Transverse colon (tissue), 4 donors: ENCODE data around the gene ZNF516.

Experiments used
- POLR2A ChIP-seq: fragments of 450-650 bp; IDR thresholded peaks from one replicate; pipeline ENCODE4 v1.6.1; 2016; ENCODE audit warnings: antibody characterized with exemption, mild to moderate bottlenecking, moderate library complexity
- POLR2AphosphoS5 ChIP-seq, 3 donors: sonication (generic); formaldehyde crosslinking; IDR thresholded peaks; one replicate each; pipeline ENCODE4 v1.6.1; 2016; ENCODE audit warnings: antibody characterized with exemption in 3 of 3
- TF ChIP-seq, protein P1 (sequence below), 5 experiments: fragments of 200-600 bp in 3 of 5; fragments of 450-650 bp in 2 of 5; sonication (generic) in 3 of 5; IDR thresholded peaks; 1 replicate in 2 of 5; 2 replicates in 3 of 5; pipeline ENCODE4 v1.5.1; 2016 to 2017; ENCODE audit warnings: antibody characterized with exemption in 5 of 5, inconsistent platforms in 3 of 5, mild to moderate bottlenecking in 2 of 5, moderate library complexity in 1 of 5

DNA sequence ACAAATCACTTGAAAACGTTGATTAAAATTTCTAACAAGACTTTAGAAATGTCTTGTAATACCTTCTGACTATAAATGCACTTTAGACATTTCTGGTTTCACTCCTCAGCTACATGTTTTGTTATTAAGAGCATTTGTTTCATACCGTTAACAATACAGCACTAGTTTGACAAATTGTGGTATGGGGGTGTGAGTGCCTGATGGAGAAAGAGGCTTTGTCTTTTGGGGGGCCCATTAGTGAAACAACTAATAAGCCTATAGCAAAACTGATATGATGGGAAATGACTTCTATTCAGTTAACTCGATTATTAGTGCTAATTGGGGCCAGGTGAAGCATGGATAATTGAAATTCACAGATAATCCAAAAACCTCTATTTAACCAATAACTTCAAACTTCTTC, 30.9 kb upstream of the ZNF516 start:
- no peak for TF ChIP-seq POLR2AphosphoS5 (IDR thresholded peaks at IDR 0.05)
- TF ChIP-seq, protein P1, sequence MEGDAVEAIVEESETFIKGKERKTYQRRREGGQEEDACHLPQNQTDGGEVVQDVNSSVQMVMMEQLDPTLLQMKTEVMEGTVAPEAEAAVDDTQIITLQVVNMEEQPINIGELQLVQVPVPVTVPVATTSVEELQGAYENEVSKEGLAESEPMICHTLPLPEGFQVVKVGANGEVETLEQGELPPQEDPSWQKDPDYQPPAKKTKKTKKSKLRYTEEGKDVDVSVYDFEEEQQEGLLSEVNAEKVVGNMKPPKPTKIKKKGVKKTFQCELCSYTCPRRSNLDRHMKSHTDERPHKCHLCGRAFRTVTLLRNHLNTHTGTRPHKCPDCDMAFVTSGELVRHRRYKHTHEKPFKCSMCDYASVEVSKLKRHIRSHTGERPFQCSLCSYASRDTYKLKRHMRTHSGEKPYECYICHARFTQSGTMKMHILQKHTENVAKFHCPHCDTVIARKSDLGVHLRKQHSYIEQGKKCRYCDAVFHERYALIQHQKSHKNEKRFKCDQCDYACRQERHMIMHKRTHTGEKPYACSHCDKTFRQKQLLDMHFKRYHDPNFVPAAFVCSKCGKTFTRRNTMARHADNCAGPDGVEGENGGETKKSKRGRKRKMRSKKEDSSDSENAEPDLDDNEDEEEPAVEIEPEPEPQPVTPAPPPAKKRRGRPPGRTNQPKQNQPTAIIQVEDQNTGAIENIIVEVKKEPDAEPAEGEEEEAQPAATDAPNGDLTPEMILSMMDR (IDR thresholded peaks at IDR 0.05): no peak
- no peak for TF ChIP-seq POLR2A
